IMR-90 (cell line): ENCODE data around the gene FITM1. TPM values are rescaled to one million over a fixed set of nuclear protein-coding genes. Genes with fewer than 3 reads are reported as not detected.

Experiments used
- ATAC-seq: fragments of 200-7000 bp; cut with Tn5 transposase; 2 replicates; pipeline ENCODE4 v1.9.1; 2020; ENCODE audit warnings: low read depth, mild to moderate bottlenecking, moderate library complexity
- BruUV-seq: library from RNA; stranded (reverse); fragments of 400-500 nt; replicated peaks from 2 replicates; lab custom pipeline; 2021; lab: Mats Ljungman, UMichigan
- CTCF ChIA-PET: fragments of 300-600 bp; formaldehyde crosslinking; extraction: SDS; loops from one replicate; lab custom pipeline; 2021; ENCODE audit warnings: antibody characterized with exemption; lab: Yijun Ruan, JAX
- POLR2A ChIA-PET: fragments of 300-600 bp; sonication (Branson Sonifier 250); formaldehyde crosslinking; loops from one replicate; lab custom pipeline; 2022; ENCODE audit warnings: antibody characterized with exemption; ENCODE audit not compliant: unreplicated experiment; lab: Charles Lee
- DNase-seq: peaks from one replicate; pipeline ENCODE4 v3.0.0; 2013
- H2AFZ ChIP-seq: replicated peaks from 2 replicates; pipeline ENCODE3; 2013; ENCODE audit warnings: low read length, mild to moderate bottlenecking; ENCODE audit not compliant: poor library complexity
- H2AK5ac ChIP-seq: 2 replicates; pipeline ENCODE4 v1.6.1; 2013; ENCODE audit warnings: low read depth, low read length, inconsistent platforms
- H2AK9ac ChIP-seq: replicated peaks from 2 replicates; pipeline ENCODE3; 2013; ENCODE audit warnings: mild to moderate bottlenecking, low read depth, low read length, moderate library complexity; ENCODE audit not compliant: poor library complexity
- H2BK120ac ChIP-seq: 2 replicates; pipeline ENCODE4 v1.6.1; 2013; ENCODE audit warnings: low read depth, low read length, inconsistent platforms
- H2BK15ac ChIP-seq: 3 replicates; pipeline ENCODE4 v1.6.1; 2013; ENCODE audit warnings: low read depth, low read length, inconsistent platforms
- H2BK20ac ChIP-seq: 2 replicates; pipeline ENCODE4 v1.6.1; 2013; ENCODE audit warnings: low read depth, mild to moderate bottlenecking, inconsistent platforms, low read length, moderate library complexity
- H2BK5ac ChIP-seq: 2 replicates; pipeline ENCODE4 v1.6.1; 2013; ENCODE audit warnings: mild to moderate bottlenecking, low read depth, low read length, inconsistent platforms; ENCODE audit not compliant: poor library complexity, severe bottlenecking
- H3K14ac ChIP-seq: replicated peaks from 2 replicates; pipeline ENCODE4 v1.6.1; 2013; ENCODE audit warnings: low read depth, low read length, inconsistent platforms
- H3K18ac ChIP-seq: 2 replicates; pipeline ENCODE4 v1.6.1; 2013; ENCODE audit warnings: low read depth, low read length, control low read depth
- H3K23ac ChIP-seq: 2 replicates; pipeline ENCODE4 v1.6.1; 2013; ENCODE audit warnings: low read depth, low read length, inconsistent platforms
- H3K27ac ChIP-seq: 2 replicates; pipeline ENCODE4 v1.5.1; 2013; ENCODE audit warnings: mild to moderate bottlenecking, control low read depth, low read length; ENCODE audit not compliant: insufficient read depth
- H3K27me3 ChIP-seq: 2 replicates; pipeline ENCODE4 v1.6.1; 2013; ENCODE audit warnings: low read length; ENCODE audit not compliant: control insufficient read depth, insufficient read depth
- H3K36me3 ChIP-seq: 2 replicates; pipeline ENCODE4 v1.6.1; 2013; ENCODE audit warnings: low read length, mixed read lengths; ENCODE audit not compliant: control insufficient read depth, insufficient read depth
- H3K4ac ChIP-seq: 2 replicates; pipeline ENCODE4 v1.6.1; 2013; ENCODE audit warnings: low read depth, low read length, inconsistent platforms
- H3K4me1 ChIP-seq: 2 replicates; pipeline ENCODE4 v1.6.1; 2013; ENCODE audit warnings: low read length, mixed read lengths; ENCODE audit not compliant: control insufficient read depth, insufficient read depth
- H3K4me2 ChIP-seq: 2 replicates; pipeline ENCODE4 v1.6.1; 2013; ENCODE audit warnings: low read depth, mild to moderate bottlenecking, control low read depth, low read length, moderate library complexity
- H3K4me3 ChIP-seq: 2 replicates; pipeline ENCODE4 v1.5.1; 2013; ENCODE audit warnings: low read depth, mild to moderate bottlenecking, control low read depth, low read length, moderate library complexity; ENCODE audit not compliant: insufficient read depth
- H3K56ac ChIP-seq: 2 replicates; pipeline ENCODE4 v1.6.1; 2013; ENCODE audit warnings: low read length, inconsistent platforms; ENCODE audit not compliant: insufficient read depth; ENCODE audit errors: extremely low read depth
- H3K79me1 ChIP-seq, 2 experiments: 2 replicates each; pipeline ENCODE4 v1.6.1; 2013; ENCODE audit warnings: low read length in 2 of 2, inconsistent platforms in 1 of 2, low read depth in 1 of 2
- H3K9ac ChIP-seq: 2 replicates; pipeline ENCODE4 v1.6.1; 2013; ENCODE audit warnings: low read depth, low read length, control low read depth
- H3K9me1 ChIP-seq: 2 replicates; pipeline ENCODE4 v1.6.1; 2013; ENCODE audit warnings: low read length, inconsistent platforms; ENCODE audit not compliant: insufficient read depth
- H3K9me3 ChIP-seq: 2 replicates; pipeline ENCODE4 v1.6.1; 2013; ENCODE audit warnings: low read length; ENCODE audit not compliant: control insufficient read depth, insufficient read depth
- H4K20me1 ChIP-seq: 2 replicates; pipeline ENCODE4 v1.6.1; 2013; ENCODE audit warnings: low read length, inconsistent platforms; ENCODE audit not compliant: insufficient read depth
- H4K5ac ChIP-seq: 2 replicates; pipeline ENCODE4 v1.6.1; 2013; ENCODE audit warnings: mild to moderate bottlenecking, low read depth, low read length, control low read depth
- H4K8ac ChIP-seq, 2 experiments: 2 replicates each; pipeline ENCODE4 v1.6.1; 2013; ENCODE audit warnings: low read depth in 2 of 2, low read length in 2 of 2, control low read depth in 1 of 2, inconsistent platforms in 1 of 2
- H4K91ac ChIP-seq: 2 replicates; pipeline ENCODE4 v1.6.1; 2013; ENCODE audit warnings: low read depth, low read length, inconsistent platforms; ENCODE audit not compliant: insufficient read depth
- BHLHE40 ChIP-seq: fragments of 150-350 bp; IDR thresholded peaks from 2 replicates; pipeline ENCODE4 v1.6.1; 2016; ENCODE audit warnings: mild to moderate bottlenecking, low read depth, low read length
- CEBPB ChIP-seq: IDR thresholded peaks from 2 replicates; pipeline ENCODE4 v1.6.1; 2012; ENCODE audit warnings: low read depth, low read length, improper control_type of control experiment
- CHD1 ChIP-seq: IDR thresholded peaks from 2 replicates; pipeline ENCODE4 v1.6.1; 2012; ENCODE audit warnings: low read depth, low read length, improper control_type of control experiment
- CTCF ChIP-seq: conservative IDR thresholded peaks from 2 replicates; pipeline ENCODE4 v1.5.1; 2012; ENCODE audit warnings: mild to moderate bottlenecking, low read depth, low read length, improper control_type of control experiment
- ELK1 ChIP-seq: fragments of 150-350 bp; IDR thresholded peaks from 2 replicates; pipeline ENCODE4 v1.6.1; 2016; ENCODE audit warnings: low read depth, mild to moderate bottlenecking, low read length, moderate library complexity, borderline replicate concordance
- FOS ChIP-seq: fragments of 150-350 bp; IDR thresholded peaks from 2 replicates; pipeline ENCODE4 v1.6.1; 2016; ENCODE audit warnings: low read depth, low read length
- MAFK ChIP-seq: IDR thresholded peaks from 2 replicates; pipeline ENCODE4 v1.6.1; 2012; ENCODE audit warnings: low read depth, low read length, improper control_type of control experiment
- MAZ ChIP-seq: IDR thresholded peaks from 2 replicates; pipeline ENCODE4 v1.6.1; 2012; ENCODE audit warnings: low read depth, mild to moderate bottlenecking, low read length, improper control_type of control experiment, moderate library complexity, borderline replicate concordance
- MXI1 ChIP-seq: IDR thresholded peaks from 2 replicates; pipeline ENCODE4 v1.6.1; 2012; ENCODE audit warnings: low read depth, mild to moderate bottlenecking, low read length, moderate library complexity, borderline replicate concordance
- NFE2L2 ChIP-seq: fragments of 150-350 bp; IDR thresholded peaks from 2 replicates; pipeline ENCODE4 v1.6.1; 2016; ENCODE audit warnings: low read depth, mild to moderate bottlenecking, low read length
- POLR2A ChIP-seq: IDR thresholded peaks from 2 replicates; pipeline ENCODE4 v1.6.1; 2012; ENCODE audit warnings: mild to moderate bottlenecking, low read depth, low read length
- RAD21 ChIP-seq: IDR thresholded peaks from 2 replicates; pipeline ENCODE4 v1.6.1; 2012; ENCODE audit warnings: low read length, improper control_type of control experiment
- RCOR1 ChIP-seq: IDR thresholded peaks from 2 replicates; pipeline ENCODE4 v1.6.1; 2012; ENCODE audit warnings: mild to moderate bottlenecking, low read length, improper control_type of control experiment; ENCODE audit not compliant: insufficient replicate concordance
- RFX5 ChIP-seq: IDR thresholded peaks from 2 replicates; pipeline ENCODE4 v1.8.0; 2012; ENCODE audit warnings: low read depth, mild to moderate bottlenecking, low read length, moderate library complexity
- SMC3 ChIP-seq: fragments of 150-350 bp; IDR thresholded peaks from 2 replicates; pipeline ENCODE4 v1.6.1; 2016; ENCODE audit warnings: low read depth, mild to moderate bottlenecking, antibody characterized with exemption, low read length, moderate library complexity
- WGBS, 2 experiments: methylation state at CpG; one replicate each; pipeline versions ENCODE4 v1.1.5 to v1.1.7; 2013; ENCODE audit warnings: missing lambda C conversion rate in 2 of 2; ENCODE audit not compliant: insufficient read length in 1 of 2; ENCODE audit errors: extremely low coverage in 2 of 2; 5-methylcytosine and 5-hydroxymethylcytosine counted together
- dilution Hi-C: fragments of 300-500 bp; cut with HindIII; formaldehyde crosslinking; loops from one replicate; pipeline ENCODE4 v1.14.3; 2018; ENCODE audit warnings: low sequenced_read_pairs; ENCODE audit not compliant: unreplicated experiment
- in situ Hi-C: fragments of 300-500 bp; cut with MboI; formaldehyde crosslinking; loops from 3 replicates; pipeline ENCODE4 v1.14.3; 2019; ENCODE audit warnings: low sequenced_read_pairs, inconsistent platforms, mixed read lengths
- intact Hi-C: fragments of 100-400 bp; cut with micrococcal nuclease; formaldehyde crosslinking; loops from 2 replicates; pipeline ENCODE4 v1.10.0; 2022
- polyA plus RNA-seq, 3 experiments: library from polyadenylated mRNA; depleted of rRNA; stranded (reverse); fragments of >200 nt; gene quantifications; 2 replicates each; pipeline ENCODE4 v1.2.3, GENCODE V29; 2012; ENCODE audit warnings: low replicate concordance in 1 of 3
- total RNA-seq: library from RNA; depleted of rRNA; stranded (reverse); fragments of >200 nt; gene quantifications from 2 replicates; pipeline ENCODE4 v1.2.3, GENCODE V29; 2012
- TF ChIP-seq, protein P1 (sequence below): fragments of 150-350 bp; IDR thresholded peaks from 2 replicates; pipeline ENCODE4 v1.6.1; 2017; ENCODE audit warnings: mild to moderate bottlenecking, antibody characterized with exemption, low read length, low read depth

Gene FITM1
- total and polyA plus RNA-seq, 2 of the 4 experiments (the other 2 are of a cell fraction), result not detected

DNA sequence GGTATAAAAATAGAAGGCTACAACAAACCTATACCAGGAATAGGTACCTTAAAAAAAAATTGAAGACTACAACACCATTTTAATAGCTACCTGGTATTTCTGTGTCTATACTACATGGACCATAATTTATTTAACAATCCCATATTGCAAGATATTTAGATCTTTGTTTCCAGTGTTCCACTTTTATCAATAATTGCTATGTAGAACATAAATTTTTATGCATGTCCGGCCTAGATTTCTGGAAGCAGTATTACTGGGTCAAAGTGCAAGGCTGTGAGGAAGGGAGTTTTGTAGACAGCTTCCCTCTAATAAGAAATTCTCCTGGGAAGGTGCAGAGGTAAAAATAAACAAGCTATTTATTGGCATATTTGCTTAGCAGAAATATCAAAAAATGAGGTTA lies 19.9 kb upstream of the FITM1 start:
- dilution Hi-C loops, result no loop called here
- POLR2A ChIA-PET, result no interaction called here
- BruUV-seq, result no TSS peak

More for the DNA sequence above, 19.9 kb upstream of the FITM1 start:
- CTCF ChIA-PET, result interaction anchor here (3.9 kb wide), 1 partner anchor 52 kb away, joined by 41 read pairs; no protein-coding TSS in a partner anchor
- ATAC-seq, result no peak
- H3K14ac ChIP-seq, result no peak overlapping the region
- H3K4me1 ChIP-seq, result peaks cover under 1% of the 10 kb centered on the region; the same call in 1 of the 2 replicates
- no peaks in the 10 kb centered on the region for H4K20me1 ChIP-seq
- peaks cover 0 to 4% of the 10 kb centered on the region in 2 experiments; a peak in 2 of 4 replicates for H3K79me1 ChIP-seq
- H3K9ac ChIP-seq, result no peak overlapping the region
- H3K4me2 ChIP-seq, result no peak overlapping the region
- no peak overlapping the region for H3K4ac ChIP-seq
- H3K56ac ChIP-seq, result no peak overlapping the region
- H2AFZ ChIP-seq, result no peak overlapping the region
- no peaks in the 10 kb centered on the region for H3K9me3 ChIP-seq
- no peak overlapping the region for H4K8ac ChIP-seq
- no peak overlapping the region for H2BK15ac ChIP-seq
- H2BK120ac ChIP-seq, result no peak overlapping the region
- H3K4me3 ChIP-seq, result no peak overlapping the region
- H3K18ac ChIP-seq, result no peak overlapping the region
- no peak for TF ChIP-seq CTCF
- TF ChIP-seq RFX5, result no peak
- TF ChIP-seq NFE2L2, result no peak
- TF ChIP-seq RCOR1, result no peak
- TF ChIP-seq CEBPB, result no peak
- no peak for TF ChIP-seq CHD1
- TF ChIP-seq, protein P1, sequence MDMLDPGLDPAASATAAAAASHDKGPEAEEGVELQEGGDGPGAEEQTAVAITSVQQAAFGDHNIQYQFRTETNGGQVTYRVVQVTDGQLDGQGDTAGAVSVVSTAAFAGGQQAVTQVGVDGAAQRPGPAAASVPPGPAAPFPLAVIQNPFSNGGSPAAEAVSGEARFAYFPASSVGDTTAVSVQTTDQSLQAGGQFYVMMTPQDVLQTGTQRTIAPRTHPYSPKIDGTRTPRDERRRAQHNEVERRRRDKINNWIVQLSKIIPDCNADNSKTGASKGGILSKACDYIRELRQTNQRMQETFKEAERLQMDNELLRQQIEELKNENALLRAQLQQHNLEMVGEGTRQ, result no peak
- TF ChIP-seq MAZ, result no peak
- no peak for TF ChIP-seq POLR2A
- no peak for TF ChIP-seq RAD21
- TF ChIP-seq BHLHE40, result no peak
- no peak for TF ChIP-seq MAFK
- TF ChIP-seq ELK1, result no peak
- no peak for TF ChIP-seq MXI1
- no peak for TF ChIP-seq SMC3
- no peak for TF ChIP-seq FOS
- H2AK5ac ChIP-seq, result no peak overlapping the region
- H3K9me1 ChIP-seq, result 0 out of 2 replicates have a peak, but pooled peaks cover under 1% of the 10 kb centered on the region
- no peak overlapping the region for H2AK9ac ChIP-seq
- in situ Hi-C loops (no loop called here), intact Hi-C loops (no loop called here)
- H4K91ac ChIP-seq, result no peak overlapping the region
- no peak overlapping the region for H2BK5ac ChIP-seq
- H3K23ac ChIP-seq, result no peak overlapping the region
- no peak for DNase-seq
- no peak overlapping the region for H3K27ac ChIP-seq
- H3K36me3 ChIP-seq, result no peaks in the 10 kb centered on the region
- WGBS, 2 experiments, result no CpG with 5 or more reads among the region's 1 CpG
- no peak overlapping the region for H2BK20ac ChIP-seq
- H4K5ac ChIP-seq, result no peak overlapping the region
- H3K27me3 ChIP-seq, result no peaks in the 10 kb centered on the region
